CD4-positive, alpha-beta T cell treated with Interleukin-4 for 1 hour (primary cell): ENCODE results near the gene VENTX.

Experiments
- DNase-seq, 2 donors: peaks; one replicate each; pipeline ENCODE4 v3.0.0-alpha.2; 2020 to 2022

VENTX gene, protein sequence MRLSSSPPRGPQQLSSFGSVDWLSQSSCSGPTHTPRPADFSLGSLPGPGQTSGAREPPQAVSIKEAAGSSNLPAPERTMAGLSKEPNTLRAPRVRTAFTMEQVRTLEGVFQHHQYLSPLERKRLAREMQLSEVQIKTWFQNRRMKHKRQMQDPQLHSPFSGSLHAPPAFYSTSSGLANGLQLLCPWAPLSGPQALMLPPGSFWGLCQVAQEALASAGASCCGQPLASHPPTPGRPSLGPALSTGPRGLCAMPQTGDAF

DNA sequence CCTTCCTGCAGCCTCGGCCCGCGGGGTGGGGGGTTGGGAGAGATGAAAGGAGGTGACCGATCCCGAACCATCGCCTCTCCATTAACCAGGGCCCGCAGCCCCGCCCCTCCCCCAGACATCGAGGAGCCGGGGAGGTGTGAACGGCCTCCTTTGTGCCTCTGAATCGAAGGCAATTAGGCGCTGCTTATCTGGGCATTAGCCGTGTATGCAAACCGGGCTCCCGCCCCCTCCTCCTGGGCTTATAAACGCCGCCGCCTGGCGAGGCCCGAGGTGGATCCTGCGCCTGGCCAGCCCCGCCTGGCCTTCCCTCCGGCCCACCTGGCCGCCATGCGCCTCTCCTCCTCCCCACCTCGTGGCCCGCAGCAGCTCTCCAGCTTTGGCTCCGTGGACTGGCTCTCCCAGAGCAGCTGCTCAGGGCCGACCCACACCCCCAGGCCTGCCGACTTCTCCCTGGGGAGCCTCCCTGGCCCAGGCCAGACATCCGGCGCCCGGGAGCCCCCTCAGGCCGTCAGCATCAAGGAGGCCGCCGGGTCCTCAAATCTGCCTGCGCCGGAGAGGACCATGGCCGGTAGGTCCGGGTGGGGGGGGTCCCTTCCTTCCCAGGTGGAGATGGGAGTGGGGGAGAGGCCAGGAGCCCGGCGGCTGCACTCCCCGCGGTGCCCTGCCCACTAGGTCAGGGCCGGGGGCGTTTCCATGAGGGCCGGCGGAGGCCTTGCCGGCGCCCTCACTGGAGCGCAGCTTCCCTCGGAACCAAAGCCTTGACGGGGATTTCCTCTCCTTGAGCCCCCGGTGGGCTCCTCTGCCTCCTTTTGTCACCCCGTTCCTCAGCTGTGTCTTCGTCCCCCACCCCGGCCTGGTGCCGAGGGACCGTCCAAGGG is at the start of gene VENTX:
Gene VENTX, plus strand, starts transcription at position 268 of the 878 bp plus-strand sequence. Its CDS starts 60 bp downstream, at position 328.
- DNase-seq = no peak

DNA sequence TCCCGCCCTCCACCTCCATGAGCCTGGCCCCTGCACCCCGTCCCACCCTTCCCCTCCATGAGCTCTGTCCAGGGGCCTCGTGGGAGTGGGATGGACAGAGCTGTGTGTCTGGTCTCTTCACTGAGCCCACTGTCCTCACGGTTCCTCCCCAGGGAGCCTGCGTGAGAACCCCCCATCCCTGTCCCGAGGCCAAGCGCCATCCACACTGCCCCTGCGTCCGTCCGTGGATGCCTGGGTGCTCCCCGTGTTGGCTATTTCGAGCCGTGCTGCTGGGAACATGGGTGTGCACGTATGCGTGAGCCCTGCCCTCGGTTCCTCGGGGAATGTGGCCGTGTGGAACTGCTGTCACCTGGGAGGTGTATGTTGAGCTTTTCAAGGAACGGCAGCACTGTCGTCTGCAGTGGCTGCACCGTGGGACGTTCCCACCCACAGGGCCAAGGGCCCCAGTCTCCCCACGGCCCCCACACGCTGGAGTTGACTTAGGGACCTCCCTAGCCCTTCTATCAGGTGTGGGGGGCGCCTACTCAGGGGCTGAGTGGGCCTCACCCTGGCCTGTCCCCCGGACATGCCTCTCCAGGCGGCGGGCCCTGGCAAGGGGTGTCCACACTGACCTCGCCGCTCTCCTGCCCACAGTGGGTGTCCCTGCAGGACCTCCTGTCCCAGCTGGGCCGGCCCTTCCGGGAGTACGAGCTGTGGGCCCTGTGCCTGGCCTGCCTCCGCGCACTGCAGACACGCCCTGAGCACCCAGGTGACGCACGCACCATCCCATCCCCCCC is 49.6 kb upstream of the VENTX start:
- DNase-seq = no peak

DNA sequence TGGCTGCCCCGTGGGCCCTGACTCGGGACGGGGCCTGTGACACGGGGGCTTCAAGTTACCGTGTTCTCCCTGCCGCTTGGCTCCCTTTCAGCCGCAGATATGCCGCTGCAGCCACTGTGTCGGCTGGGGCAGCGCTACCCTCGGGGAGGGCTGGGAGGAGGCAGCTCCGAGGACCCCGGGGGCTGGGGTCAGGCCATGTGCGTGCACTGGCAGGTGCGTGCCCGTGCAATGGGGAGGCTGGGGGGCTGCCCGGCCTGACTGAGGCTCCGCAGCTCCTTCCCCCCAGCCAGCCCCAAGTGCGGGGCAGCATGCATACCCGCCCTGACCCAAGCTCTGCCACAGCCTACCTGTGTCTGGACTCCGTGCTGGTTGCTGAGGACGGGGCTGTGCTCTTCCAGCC is 48.4 kb upstream of the VENTX start:
- no peak for DNase-seq

DNA sequence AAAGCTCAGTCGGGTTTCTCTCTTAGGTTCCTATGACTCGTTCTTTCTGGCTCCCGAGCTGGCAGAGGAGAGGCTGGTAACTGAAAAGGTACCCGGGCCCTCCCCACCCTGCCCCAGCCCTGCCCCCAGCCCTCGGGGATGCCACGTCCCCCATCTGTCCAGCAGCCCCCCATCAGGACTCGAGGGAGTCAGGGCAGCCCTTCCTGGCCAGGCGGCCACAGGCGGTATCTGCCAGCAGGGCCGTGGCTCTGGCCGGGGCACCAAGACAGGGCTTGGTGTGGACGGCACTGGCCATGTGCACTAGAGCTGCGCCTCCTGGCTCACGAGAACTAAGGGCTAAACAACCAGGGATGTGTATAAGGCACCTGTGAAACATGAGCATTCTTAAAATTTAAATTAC is 47.9 kb upstream of the VENTX start:
- DNase-seq = no peak

DNA sequence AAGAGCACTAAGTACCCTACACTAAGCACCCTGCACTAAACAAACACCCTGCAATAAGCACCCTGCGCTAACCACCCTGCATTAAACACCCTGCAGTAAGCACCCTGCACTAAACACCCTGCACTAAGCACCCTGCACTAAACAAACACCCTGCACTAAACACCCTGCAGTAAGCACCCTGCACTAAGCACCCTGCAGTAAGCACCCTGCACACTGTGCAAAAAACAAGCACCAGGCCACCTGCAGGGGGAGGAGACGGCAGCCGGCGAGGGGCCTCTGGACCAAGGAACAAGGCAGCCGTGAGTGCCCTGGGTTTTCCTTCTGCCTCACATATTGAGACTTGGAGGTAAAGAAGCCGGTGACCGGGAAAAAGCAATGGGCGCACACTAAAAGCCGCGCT is 47.4 kb upstream of the VENTX start:
- DNase-seq = no peak

DNA sequence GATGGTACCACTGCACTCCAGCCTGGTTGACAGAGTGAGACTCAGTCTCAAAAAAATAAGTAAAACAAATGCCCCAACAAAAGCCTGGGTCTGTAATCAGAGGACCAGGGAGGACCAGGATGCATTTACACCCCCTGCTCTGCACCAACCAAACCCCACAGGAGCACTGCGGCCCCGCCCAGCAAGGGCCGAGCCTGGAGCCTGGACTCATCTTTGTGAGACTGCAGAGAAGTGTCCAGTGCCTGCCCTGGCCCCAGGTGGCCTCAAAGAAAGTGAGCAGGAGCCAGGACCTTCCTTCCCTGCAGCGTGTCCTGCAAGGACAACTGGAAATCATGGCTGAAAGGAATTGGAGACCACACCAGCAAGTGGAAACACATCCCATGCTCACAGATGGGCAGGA is 46.0 kb upstream of the VENTX start:
- DNase-seq = no peak

DNA sequence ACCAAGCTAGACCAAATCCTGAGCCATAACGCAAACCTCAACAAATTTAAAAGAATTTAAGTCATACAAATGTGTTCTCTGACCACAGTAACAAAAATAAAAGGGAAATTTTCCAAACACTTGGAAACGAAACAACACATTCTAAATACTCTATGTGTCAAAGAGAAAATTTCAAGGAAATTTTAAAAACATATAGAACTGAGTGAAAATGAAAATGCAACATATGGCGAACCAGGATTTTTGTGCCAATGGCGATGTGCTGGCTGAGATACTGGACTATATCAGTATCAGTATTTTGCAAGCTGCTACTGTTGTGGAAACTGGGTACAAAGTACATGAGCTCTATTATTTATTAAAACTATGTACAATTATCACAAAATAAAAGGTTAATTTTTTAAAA is 43.5 kb upstream of the VENTX start:
- no peak for DNase-seq

DNA sequence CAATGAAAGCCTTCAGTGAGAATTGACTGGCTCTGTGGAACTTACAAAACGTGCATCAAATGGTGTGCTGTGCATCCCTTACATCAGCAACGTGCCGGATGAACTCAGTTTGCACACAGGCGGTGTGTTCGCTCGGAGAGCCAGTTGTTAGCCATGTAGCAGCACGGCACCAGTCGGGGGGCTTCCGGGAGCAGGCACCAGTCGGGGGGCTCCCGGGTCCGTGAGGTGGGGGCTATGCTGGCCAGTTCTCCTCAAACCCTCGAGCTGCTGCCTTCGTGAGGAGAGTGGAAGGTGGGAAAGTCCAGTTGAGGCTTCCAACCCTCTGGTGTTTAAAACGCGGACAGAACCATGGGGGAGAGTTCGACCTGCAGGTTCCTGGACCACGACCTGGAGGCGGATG is 42.6 kb upstream of the VENTX start:
- DNase-seq = no peak

DNA sequence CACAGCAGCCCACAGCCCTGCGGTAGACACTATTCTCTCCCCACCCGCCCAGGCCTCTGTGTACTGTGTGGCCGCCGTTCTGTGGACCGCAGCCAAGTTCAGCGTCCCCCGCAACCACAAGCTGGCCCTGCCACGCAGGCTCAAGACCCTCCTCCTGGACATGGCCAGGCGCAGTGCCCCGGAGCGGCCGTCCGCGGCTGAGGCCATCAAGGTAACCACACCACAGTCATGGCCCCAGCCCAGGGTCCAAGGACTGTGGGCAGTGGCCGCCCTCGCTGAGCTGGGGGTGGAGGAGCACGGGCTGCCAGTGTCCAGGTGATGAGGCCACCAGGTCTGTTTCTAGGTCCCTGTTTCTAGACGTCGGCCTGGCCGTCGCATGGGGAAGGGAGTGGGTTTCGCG is 42.0 kb upstream of the VENTX start:
- no peak for DNase-seq

DNA sequence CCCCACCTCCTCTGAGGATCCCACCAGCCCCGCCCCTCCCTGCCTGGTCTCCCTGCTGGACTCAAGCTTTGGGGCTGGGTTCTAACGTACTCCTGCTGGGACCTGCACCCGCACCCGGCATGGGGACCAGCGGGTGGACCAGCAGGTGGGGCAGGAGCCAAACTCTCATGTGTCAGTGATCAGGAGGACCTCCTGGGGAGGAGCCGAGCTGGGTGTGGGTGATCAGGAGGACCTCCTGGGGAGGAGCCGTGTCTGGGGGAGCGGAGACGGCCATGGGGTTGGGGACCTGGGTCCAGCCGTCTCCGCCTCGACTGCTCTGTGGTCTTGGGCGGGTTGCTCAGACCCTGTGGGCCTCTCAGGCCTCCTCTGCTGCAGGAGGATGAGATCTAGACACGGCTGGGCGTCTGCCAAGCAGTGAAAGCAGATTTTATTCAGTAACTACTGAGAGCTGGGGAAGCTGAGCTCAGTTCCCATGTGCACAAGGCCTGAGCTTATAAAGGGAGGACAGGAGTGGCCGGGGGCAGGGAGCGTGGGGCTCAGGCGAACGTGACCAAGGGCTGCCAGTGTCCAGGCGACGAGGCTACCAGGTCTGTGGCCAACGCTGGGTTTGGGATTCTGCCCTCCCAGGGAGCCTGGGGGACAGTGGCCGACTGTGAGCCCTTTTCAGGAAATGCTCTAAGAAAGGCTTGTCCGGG is 41.3 kb upstream of the VENTX start:
- no peak for DNase-seq

DNA sequence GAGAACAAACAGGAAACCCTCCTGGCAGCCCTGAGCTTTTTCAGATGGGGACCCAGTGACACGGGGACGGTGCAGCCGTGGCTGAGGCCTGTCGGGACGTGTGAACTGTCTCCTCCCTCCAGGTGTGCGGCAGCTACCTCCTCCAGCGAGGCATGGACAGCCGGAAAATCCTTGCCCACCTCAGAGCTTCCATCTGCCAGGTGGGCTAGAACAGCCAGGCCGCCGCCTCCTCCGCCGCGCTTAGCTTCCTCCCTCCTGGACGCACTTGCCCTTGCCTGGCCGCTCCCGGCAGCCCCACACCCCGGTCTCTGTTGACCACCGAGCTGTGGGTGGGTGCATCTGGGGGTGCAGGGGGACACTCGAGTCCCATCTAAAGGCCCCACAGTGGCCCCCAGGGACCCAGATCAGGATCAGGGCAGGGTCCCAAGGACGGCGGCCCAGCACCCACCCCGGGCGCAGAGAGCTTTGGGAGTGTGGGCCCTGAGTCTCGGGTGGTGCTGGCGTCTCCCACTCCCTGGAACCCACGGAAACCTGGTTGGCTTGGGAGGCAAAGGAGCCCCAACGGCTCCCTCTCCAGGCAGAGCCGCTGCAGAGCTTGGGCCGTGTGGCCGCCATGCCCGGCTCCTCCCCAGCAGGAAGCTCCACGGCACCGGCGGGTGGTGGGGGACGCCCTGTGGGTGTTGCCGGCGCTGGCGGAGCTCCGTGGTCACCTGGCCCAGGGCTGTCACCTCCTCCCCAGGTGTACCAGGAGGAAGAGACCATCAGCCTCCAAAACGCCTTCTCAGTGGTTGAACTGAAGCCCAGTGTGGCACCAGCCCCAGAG is 40.5 kb upstream of the VENTX start:
- no peak for DNase-seq

DNA sequence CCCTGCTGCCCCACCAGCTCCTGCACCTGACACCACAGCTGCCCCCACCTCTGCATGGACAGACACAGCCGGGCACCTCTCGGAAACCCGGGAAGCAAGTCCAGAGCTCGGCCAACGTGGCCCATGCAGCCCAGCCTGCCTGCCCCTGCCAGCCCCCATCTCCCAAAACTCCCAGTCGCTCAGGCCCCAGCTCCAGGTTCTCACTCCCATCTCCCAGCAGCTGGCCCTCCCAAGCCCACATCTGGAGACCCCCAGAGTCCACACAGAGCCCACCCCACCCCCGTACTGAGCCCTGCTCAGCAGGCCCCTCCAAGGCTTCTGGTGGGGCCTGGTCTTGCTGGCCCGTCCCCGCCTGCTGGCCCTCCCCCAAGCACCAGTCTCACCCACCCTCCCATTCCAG is 39.9 kb upstream of the VENTX start:
- no peak for DNase-seq

DNA sequence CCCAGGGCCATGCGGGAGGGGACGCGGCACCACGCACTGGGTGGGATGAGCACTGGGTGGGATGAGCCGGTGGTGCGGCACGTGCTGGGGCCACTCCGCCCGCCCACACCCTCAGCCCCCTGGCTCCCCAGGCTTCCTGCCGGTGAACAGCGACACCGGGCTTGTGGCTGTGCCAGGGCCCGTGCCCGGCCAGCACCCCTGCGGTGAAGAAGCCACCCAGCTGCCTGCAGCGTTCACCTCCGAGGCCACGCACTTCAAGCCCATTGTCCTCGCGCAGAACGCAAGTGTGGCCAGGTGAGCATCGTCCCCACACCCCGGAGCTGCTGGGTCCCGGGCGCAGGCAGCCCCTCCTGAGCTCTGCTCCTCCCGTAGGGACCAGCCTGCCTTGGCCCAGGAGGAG is 39.4 kb upstream of the VENTX start:
- DNase-seq = no peak

DNA sequence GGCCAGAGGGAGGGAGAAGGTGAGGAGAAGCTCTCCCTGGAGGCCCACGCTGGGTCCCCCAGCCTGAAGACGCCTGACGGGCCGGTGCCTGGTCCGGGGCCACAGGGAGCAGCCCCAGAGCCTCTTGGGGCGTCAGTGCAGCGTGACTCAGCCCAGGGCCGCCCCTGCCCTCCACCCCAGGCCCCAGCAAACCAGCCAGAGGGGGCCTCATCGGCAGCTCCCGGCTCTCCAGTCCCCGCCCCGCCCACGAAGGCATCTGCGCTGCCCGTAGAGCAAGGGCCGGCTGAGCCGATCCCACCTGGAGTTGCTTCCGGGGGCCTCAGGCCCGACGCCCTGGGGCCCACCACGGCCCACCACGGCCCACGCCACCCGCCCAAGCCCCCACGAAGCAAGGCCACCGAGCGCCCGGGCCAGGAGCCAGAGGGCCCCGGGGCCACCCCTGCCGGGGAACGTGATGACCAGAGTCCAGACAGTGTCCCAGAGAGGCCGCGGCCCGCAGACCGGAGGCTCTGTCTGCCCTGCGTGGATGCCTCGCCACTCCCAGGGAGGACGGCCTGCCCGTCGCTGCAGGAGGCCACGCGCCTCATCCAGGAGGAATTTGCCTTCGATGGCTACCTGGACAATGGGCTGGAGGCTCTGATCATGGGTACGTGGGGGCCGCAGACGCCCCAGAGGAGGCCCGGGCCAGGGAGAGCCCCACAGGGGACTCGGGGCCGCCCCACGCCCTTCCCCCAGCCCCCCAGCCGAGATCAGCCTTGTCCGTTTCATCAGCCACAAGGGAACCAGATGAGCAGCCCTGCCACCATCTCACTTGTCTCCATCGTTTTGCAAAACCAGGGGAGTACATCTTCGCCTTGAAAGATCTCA is 38.8 kb upstream of the VENTX start:
- DNase-seq = no peak

DNA sequence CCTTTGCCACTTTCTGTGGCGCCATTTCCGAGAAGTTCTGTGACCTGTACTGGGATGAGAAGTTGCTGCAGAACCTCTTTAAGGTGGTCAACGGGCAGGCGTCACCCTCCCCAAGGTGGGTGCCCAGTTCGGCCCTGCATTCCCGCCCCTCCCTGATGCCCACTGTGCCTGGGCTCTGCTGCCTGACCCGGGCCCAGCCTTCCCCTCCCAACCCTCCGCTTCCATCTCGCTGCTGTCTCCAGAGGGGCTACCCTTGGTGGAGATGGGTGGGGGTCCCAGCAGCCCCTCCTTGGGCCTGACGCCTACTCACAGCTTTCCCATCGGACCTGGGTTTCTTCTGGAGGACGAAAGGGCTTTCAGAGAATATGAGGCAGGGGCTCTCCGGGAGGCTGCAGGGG is 38.2 kb upstream of the VENTX start:
- no peak for DNase-seq

DNA sequence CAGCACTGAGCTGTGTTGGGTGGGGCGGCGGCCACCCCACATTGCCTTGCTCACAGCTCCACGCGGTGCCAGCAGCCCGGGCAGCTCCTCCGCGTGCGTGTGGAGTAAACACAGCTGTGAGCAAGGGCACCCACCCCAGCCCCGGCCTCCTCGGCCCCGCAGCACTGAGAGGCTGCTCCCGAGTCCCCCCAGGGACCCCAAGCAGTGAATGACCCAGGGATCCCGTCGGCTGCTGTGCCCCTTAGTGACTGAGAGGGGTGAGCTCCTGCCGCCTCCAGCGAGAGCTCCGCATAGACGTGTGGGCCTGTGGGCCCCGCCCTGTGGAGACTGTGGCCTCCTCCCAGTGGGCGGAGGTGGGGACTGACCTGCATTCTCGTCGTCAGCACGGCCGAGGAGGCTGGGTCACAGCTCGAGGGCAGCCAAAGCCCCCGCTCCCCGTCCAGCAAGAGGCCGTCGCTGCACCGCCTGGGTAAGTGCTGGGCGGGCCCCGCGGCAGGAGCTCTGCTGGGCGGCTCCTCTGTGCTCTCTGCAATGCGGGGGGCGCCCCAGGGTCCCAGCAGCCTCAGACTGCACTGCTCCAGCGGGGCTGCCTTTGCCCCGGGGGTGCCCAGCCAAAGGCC is 37.6 kb upstream of the VENTX start:
- DNase-seq = no peak

DNA sequence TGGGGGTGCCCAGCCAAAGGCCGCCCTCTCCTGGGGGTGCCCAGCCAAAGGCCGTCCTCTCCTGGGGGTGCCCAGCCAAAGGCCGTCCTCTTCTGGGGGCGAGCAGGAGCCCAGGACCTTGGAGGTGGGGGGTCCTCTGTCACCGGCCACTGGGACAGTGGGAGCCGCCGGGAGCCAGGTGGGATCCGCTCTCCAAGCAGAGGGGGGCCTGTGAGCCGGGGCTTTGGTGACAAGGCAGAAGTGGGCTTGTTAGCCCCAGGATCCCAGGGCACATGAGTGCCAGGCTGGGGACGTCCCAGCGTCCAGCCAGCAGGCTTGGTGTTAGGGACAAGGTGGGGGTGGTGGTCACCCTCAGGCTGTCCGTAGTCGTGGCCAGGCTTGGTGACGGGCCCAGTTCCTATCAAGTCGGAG is 37.0 kb upstream of the VENTX start:
- DNase-seq = no peak

DNA sequence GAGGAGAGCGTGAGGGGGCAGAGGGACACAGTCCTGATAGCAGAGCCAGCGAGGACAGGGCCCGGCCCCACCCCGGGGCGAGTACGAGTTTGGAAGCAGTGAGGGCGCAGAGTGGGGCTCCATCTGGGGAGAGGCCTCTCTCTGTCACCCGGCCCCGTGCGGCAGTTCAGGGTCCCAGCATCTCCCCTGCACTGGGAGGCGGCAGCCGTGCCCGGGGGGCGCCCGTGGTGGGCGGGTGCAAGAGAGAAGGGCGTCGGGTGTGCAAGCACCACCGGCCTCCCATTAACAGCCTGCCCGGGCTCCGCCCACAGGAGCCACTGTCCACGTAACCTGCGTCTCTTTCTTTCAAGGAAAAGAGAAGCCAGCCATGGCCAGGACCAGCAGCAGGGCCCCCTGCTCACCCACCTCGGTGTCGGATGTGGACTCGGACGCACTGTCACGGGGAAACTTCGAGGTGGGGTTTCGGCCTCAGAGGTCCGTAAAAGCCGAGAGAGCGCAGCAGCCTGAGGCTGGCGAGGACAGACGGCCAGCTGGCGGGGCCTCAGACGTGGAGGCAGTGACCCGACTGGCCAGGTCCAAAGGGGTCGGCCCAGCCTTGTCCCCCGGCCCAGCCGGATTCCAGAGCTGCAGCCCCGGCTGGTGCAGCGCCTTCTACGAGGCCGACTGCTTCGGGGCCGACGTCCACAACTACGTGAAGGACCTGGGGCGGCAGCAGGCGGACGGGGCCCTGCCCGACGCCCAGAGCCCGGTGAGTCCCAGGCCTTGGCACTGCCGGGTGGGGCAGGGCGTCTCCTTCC is 36.3 kb upstream of the VENTX start:
- no peak for DNase-seq

DNA sequence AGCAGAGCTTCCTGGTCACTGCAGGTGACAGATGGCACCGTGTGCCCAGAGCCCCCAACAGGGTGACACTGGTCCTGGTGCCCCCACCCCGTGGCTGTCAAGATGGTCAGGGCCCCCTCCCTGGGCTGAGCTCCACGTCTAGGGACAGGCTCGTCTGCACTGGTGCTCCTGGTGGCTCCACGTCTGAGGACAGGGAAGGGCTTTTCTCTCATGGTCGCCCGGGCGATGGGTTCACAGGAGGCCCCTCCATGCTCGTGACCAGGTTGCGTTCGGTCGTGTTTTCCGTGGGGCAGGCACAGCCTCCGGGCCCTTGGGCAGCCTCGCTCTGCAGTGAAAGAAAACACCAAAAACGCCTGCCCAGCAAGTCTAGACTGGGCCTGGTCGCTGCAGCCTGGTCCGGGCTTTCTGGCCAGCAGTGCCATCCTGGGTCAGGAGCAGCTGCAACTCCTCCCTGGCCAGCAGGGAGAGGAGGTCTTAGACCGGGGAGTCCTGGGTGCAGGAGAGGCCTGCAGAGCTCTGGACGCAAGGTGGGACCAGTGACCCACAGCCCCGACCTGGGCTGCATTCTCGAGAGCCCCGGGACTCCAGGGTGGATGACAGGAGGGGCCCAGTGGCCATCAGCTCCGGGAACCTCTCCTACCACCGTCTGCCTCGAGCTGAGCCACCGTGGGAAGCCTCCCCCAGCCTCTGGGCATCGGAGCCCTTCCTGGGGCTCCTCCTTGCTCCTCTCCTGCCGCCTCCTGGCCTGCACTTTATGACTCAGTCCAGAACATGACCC is 35.5 kb upstream of the VENTX start:
- no peak for DNase-seq
